Stimulated activated naive CD8-positive, alpha-beta T cell treated with anti-CD3 and anti-CD28 coated beads, Interleukin-15, Interleukin-2, amounts not matched to agents 100 ng/mL and 50 ng/mL, for 24 hours (primary cell): Measurements from ENCODE around the gene DLEC1.
"Not testable (repeated sequence)": the region's sequence is repeated elsewhere in the genome, so short reads cannot be mapped to it uniquely, and the experiment has no call there.

ENCODE experiments used
- H3K27ac Mint-ChIP-seq: one replicate; pipeline ENCODE4 v1.8.0; 2021; ENCODE audit warnings: mild to moderate bottlenecking, mixed read lengths
- H3K27me3 Mint-ChIP-seq: one replicate; pipeline ENCODE4 v1.8.0; 2021; ENCODE audit warnings: mixed read lengths
- H3K36me3 Mint-ChIP-seq: one replicate; pipeline ENCODE4 v1.8.0; 2021; ENCODE audit warnings: low read depth, mixed read lengths
- H3K4me1 Mint-ChIP-seq: one replicate; pipeline ENCODE4 v1.8.0; 2021; ENCODE audit warnings: low read depth, mixed read lengths
- H3K4me3 Mint-ChIP-seq: one replicate; pipeline ENCODE4 v1.8.0; 2021; ENCODE audit warnings: mild to moderate bottlenecking, mixed read lengths
- H3K9me3 Mint-ChIP-seq: one replicate; pipeline ENCODE4 v1.8.0; 2021; ENCODE audit warnings: mixed read lengths

DLEC1 gene

GRCh38 chr3:38151667-38152265 lies 112.8 kb downstream of the DLEC1 start:
- H3K4me1 Mint-ChIP-seq = peaks cover 67% of the 10 kb centered on the region
- H3K27ac Mint-ChIP-seq = no peak overlapping the region
- peaks cover 5% of the 10 kb centered on the region for H3K9me3 Mint-ChIP-seq
- H3K36me3 Mint-ChIP-seq = no peaks in the 10 kb centered on the region
- H3K4me3 Mint-ChIP-seq = no peak overlapping the region
- no peaks in the 10 kb centered on the region for H3K27me3 Mint-ChIP-seq

GRCh38 chr3:38152609-38153008 lies 113.6 kb downstream of the DLEC1 start:
- H3K27ac Mint-ChIP-seq = no peak overlapping the region
- H3K9me3 Mint-ChIP-seq = no peaks in the 10 kb centered on the region
- H3K4me1 Mint-ChIP-seq = peaks cover 62% of the 10 kb centered on the region
- H3K4me3 Mint-ChIP-seq = no peak overlapping the region
- no peaks in the 10 kb centered on the region for H3K27me3 Mint-ChIP-seq
- no peaks in the 10 kb centered on the region for H3K36me3 Mint-ChIP-seq

DNA sequence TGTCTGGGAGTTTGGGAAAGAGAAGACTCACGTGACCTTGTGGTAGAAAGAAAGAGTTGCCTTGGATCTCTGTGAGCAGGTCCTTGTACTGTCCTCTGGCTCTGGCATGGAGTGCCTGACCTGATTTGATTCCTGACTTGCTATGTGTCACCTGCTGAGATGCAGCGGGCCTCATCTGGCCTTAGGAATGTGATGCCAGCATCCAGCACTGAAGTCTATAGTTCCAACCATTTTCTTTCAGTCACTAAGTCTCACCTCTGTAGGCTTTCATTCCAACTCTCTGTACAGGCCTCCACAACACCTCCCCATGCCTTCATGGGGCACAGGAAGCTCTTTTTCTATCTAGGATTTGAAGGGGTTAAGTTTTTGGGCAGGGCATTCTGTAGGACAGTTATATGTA lies 114.2 kb downstream of the DLEC1 start:
- Mint-ChIP-seq H3K4me3 (no peak overlapping the region), H3K36me3 (no peaks in the 10 kb centered on the region)

GRCh38 chr3:38154033-38154494 lies 115.1 kb downstream of the DLEC1 start:
- H3K27ac Mint-ChIP-seq = peak overlapping the region; percentile 11
- peaks cover 55% of the 10 kb centered on the region for H3K4me1 Mint-ChIP-seq

More for the DNA sequence above, 114.2 kb downstream of the DLEC1 start:
- no peaks in the 10 kb centered on the region for H3K9me3 Mint-ChIP-seq
- no peak overlapping the region for H3K27ac Mint-ChIP-seq
- peaks cover 55% of the 10 kb centered on the region for H3K4me1 Mint-ChIP-seq
- H3K27me3 Mint-ChIP-seq = no peaks in the 10 kb centered on the region

GRCh38 chr3:38154625-38155255 lies 115.7 kb downstream of the DLEC1 start:
- no peaks in the 10 kb centered on the region for H3K36me3 Mint-ChIP-seq
- no peaks in the 10 kb centered on the region for H3K27me3 Mint-ChIP-seq
- peaks cover 48% of the 10 kb centered on the region for H3K4me1 Mint-ChIP-seq
- H3K27ac Mint-ChIP-seq = peak overlapping the region; percentile 77
- H3K9me3 Mint-ChIP-seq = no peaks in the 10 kb centered on the region
- H3K4me3 Mint-ChIP-seq = no peak overlapping the region

More at GRCh38 chr3:38154033-38154494, 115.1 kb downstream of the DLEC1 start:
- Mint-ChIP-seq H3K4me3 (no peak overlapping the region), H3K36me3 (no peaks in the 10 kb centered on the region), H3K27me3 (no peaks in the 10 kb centered on the region), H3K9me3 (no peaks in the 10 kb centered on the region)

DNA sequence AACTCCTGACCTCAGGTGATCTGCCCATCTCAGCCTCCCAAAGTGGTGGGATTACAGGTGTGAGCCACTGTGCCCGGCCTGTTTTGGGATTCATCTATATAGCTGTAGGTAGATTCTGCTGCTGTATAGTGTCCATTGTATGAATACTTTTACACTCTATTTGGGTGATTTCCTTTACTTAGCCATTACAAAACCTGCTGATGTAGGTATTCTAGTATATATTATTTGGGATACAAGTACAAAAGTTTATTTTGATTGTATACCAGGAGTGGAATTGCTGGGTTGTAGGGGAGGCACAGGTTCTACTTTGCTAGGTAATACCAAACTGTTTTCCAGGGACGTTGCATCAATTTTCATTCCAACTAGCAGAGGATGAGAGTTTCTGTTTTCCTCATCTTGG lies 116.8 kb downstream of the DLEC1 start:
- no peak overlapping the region for H3K4me3 Mint-ChIP-seq
- no peaks in the 10 kb centered on the region for H3K36me3 Mint-ChIP-seq
- H3K9me3 Mint-ChIP-seq = no peaks in the 10 kb centered on the region
- no peaks in the 10 kb centered on the region for H3K27me3 Mint-ChIP-seq
- H3K4me1 Mint-ChIP-seq = peaks cover 46% of the 10 kb centered on the region
- H3K27ac Mint-ChIP-seq = no peak overlapping the region

DNA sequence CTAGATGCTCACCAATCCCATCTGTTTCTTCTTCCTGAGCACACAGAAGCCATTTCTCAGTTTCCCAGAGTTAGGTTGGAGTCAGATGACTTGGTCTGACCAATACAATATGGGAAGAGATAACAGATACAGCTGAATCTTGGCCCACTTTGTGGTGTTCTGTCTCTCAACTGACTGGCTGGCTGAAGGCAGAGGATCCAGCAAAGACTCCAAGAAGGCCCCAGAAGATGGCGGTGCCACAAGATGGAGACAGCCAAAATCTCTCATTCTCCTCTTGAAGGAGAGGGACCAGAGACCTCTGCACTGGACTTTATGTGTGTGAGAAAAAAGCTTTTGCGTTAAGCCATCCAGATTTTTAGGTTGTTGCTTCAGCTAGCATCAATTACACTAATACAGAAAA lies 118.1 kb downstream of the DLEC1 start:
- H3K9me3 Mint-ChIP-seq = no peaks in the 10 kb centered on the region
- no peak overlapping the region for H3K4me3 Mint-ChIP-seq
- H3K36me3 Mint-ChIP-seq = no peaks in the 10 kb centered on the region
- peaks cover 33% of the 10 kb centered on the region for H3K4me1 Mint-ChIP-seq
- no peaks in the 10 kb centered on the region for H3K27me3 Mint-ChIP-seq
- no peak overlapping the region for H3K27ac Mint-ChIP-seq

DNA sequence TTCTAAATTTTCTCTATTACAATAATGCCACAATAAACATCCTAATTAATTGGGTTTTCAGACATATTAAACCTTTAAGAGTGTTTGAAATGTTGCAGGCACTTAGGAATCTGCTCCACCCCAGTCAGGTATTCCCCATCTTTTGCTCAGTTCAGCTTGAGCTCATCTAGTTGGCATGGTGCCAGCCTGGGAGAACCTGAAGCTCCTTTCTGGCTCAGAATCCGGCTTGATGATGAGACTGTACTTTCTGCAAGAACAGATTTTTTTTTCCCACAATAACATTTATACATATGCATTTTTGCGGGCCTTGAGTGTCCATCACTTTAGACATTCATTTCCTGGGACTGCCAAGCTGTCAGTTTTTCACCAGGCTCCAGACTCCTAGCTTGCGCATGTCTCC lies 118.6 kb downstream of the DLEC1 start:
- H3K27ac Mint-ChIP-seq = no peak overlapping the region
- no peaks in the 10 kb centered on the region for H3K27me3 Mint-ChIP-seq
- no peaks in the 10 kb centered on the region for H3K36me3 Mint-ChIP-seq
- H3K4me3 Mint-ChIP-seq = no peak overlapping the region
- H3K4me1 Mint-ChIP-seq = peaks cover 30% of the 10 kb centered on the region
- no peaks in the 10 kb centered on the region for H3K9me3 Mint-ChIP-seq

- H3K36me3 Mint-ChIP-seq = no peaks in the 10 kb centered on the region
- H3K9me3 Mint-ChIP-seq = no peaks in the 10 kb centered on the region
- peaks cover 23% of the 10 kb centered on the region for H3K4me1 Mint-ChIP-seq
- H3K4me3 Mint-ChIP-seq = no peak overlapping the region
- no peaks in the 10 kb centered on the region for H3K27me3 Mint-ChIP-seq
- H3K27ac Mint-ChIP-seq = no peak overlapping the region
Measured at GRCh38 chr3:38158472-38158871, 119.5 kb downstream of the DLEC1 start.

DNA sequence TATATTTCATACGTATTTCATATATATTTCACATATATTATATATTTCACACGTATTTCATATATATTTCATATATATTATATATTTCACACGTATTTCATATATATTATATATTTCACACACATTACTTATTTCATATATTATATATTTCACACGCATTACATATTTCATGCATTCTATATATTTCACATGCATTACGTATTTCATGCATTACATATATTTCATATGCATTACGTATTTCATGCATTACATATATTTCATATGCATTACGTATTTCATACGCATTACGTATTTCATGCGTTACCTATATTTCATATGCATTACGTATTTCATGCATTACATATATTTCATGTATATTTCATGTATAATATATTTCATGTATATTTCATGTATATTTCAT lies 121.7 kb downstream of the DLEC1 start:
- not testable (repeated sequence) for H3K27me3 Mint-ChIP-seq, H3K4me3 Mint-ChIP-seq, H3K9me3 Mint-ChIP-seq, H3K27ac Mint-ChIP-seq, H3K36me3 Mint-ChIP-seq
- H3K4me1 Mint-ChIP-seq = peaks cover 13% of the 10 kb centered on the region

- peaks cover 36% of the 10 kb centered on the region for H3K4me1 Mint-ChIP-seq
- peaks cover 18% of the 10 kb centered on the region for H3K36me3 Mint-ChIP-seq
- H3K4me3 Mint-ChIP-seq = peak overlapping the region; percentile 28
- no peaks in the 10 kb centered on the region for H3K9me3 Mint-ChIP-seq
- H3K27me3 Mint-ChIP-seq = no peaks in the 10 kb centered on the region
- H3K27ac Mint-ChIP-seq = no peak overlapping the region
Measured at GRCh38 chr3:38163117-38163840, 124.3 kb downstream of the DLEC1 start.

GRCh38 chr3:38163841-38164642 lies 125.0 kb downstream of the DLEC1 start:
- Mint-ChIP-seq H3K9me3 (no peaks in the 10 kb centered on the region), H3K4me3 (peak overlapping the region; percentile 96), H3K27me3 (no peaks in the 10 kb centered on the region), H3K4me1 (peaks cover 44% of the 10 kb centered on the region), H3K27ac (peak overlapping the region; percentile 100), H3K36me3 (peaks cover 23% of the 10 kb centered on the region)

DNA sequence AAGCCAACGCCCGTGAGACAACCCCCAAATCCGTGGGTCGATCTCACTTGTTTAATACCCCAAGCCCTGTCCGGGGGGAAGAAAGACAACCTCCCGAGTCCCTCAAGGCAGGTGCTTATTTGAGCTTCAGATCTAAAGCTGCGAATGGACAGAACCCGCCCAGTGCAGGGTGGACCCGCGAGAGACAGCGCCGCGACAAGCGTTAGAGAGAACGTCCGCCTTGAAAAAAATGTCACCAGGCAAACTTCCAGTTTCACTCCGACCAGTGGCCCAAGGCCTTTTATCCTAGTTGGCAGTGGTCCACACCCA lies 125.6 kb downstream of the DLEC1 start:
- peaks cover 49% of the 10 kb centered on the region for H3K4me1 Mint-ChIP-seq
- H3K4me3 Mint-ChIP-seq = peak overlapping the region; percentile 96
- H3K27me3 Mint-ChIP-seq = no peaks in the 10 kb centered on the region
- peaks cover 23% of the 10 kb centered on the region for H3K36me3 Mint-ChIP-seq
- no peaks in the 10 kb centered on the region for H3K9me3 Mint-ChIP-seq
- peak overlapping the region; percentile 100 for H3K27ac Mint-ChIP-seq

DNA sequence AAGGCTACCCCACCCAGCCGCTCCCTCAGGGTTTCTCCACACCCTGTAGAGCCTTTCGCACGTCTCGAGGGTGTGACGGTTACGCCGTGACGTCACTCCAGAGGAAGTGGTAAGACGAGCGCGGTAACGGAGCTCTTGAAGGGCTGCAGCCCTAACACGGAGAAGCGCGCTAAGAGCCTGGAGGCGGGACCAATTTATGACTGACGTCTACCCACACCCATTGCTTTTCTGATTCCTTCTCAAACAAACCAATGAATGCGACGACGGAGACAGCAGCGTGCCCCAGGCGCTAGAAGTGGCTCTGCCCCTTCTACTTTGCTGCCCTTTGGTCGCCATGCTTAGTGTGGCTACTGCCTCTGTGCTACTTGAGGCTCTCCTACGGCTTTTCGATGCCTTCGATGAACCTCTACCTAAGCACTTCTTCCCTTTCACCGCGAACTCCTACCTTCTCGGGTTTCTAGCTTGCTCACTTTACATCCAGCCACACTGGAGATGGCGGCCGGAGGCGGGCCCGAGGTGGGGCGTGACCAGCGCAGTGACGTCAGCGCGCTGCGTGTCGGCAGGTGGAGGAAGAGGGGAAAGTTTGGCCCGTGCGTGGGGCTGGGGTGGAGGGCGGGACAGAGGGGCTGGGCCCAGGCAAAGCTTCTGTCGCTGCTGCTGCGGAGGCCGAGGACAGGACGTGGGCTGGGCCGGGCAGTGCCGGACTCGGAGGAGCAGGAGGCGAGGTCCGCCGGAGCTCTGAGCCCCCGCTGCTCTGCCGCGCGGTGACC lies 126.1 kb downstream of the DLEC1 start, which contains the start of gene OXSR1:
TSS of gene OXSR1 (plus strand) at position 586 of the 770 bp plus-strand sequence. CDS start 340 bp downstream, outside the sequence.
- H3K27me3 Mint-ChIP-seq = no peaks in the 10 kb centered on the region
- no peaks in the 10 kb centered on the region for H3K9me3 Mint-ChIP-seq
- peaks cover 52% of the 10 kb centered on the region for H3K4me1 Mint-ChIP-seq
- H3K36me3 Mint-ChIP-seq = peaks cover 23% of the 10 kb centered on the region
- peak within 1 kb of the TSS; percentile 96 for H3K4me3 Mint-ChIP-seq
- H3K27ac Mint-ChIP-seq = peak within 1 kb of the TSS; percentile 100
